HepG2 (cell line): ENCODE measurements around the gene INSR. TPM values are rescaled to one million over a fixed set of nuclear protein-coding genes. Genes with fewer than 3 reads are reported as not detected.

ENCODE experiments used
- ATAC-seq: fragments of 200-7000 bp; cut with Tn5 transposase; 3 replicates; pipeline ENCODE4 v1.9.1; 2020; ENCODE audit warnings: mild to moderate bottlenecking, moderate library complexity
- BruUV-seq: library from RNA; stranded (reverse); fragments of 400-500 nt; replicated peaks from 2 replicates; lab custom pipeline; 2021; lab: Mats Ljungman, UMichigan
- CTCF ChIA-PET: fragments of 300-600 bp; formaldehyde crosslinking; extraction: SDS; loops from one replicate; lab custom pipeline; 2021; ENCODE audit warnings: low total read pairs, inconsistent platforms, low intra/inter-chr PET ratio; lab: Yijun Ruan, JAX
- POLR2A ChIA-PET: fragments of 350-600 bp; sonication (Branson Sonifier 250); formaldehyde crosslinking; loops from one replicate; lab custom pipeline; 2020; ENCODE audit warnings: antibody characterized with exemption, inconsistent platforms; lab: Yijun Ruan, JAX
- DNase-seq: peaks from one replicate; pipeline ENCODE4 v3.0.0-alpha.2; 2015; ENCODE audit warnings: low spot score
- FAIRE-seq: peaks from 3 replicates; lab custom pipeline; 2011; peaks lifted over from hg19 to GRCh38; lab: Jason Lieb, UNC
- H2AFZ ChIP-seq: one replicate; pipeline ENCODE4 v1.6.1; 2011; ENCODE audit warnings: low read length, inconsistent platforms
- H3K27ac ChIP-seq: fragments of 300-600 bp; 3 replicates; pipeline ENCODE4 v1.8.0; 2011; ENCODE audit warnings: mixed run types, mild to moderate bottlenecking, mixed read lengths, low read length, inconsistent platforms; ENCODE audit not compliant: insufficient read depth; ENCODE audit errors: extremely low read length
- H3K27me3 ChIP-seq, 2 experiments: fragments of 200-600 bp in 1 of 2; 2 replicates in 1 of 2; 3 replicates in 1 of 2; pipeline versions ENCODE4 v1.6.0 to v1.8.0; 2011; ENCODE audit warnings: low read length in 2 of 2, mild to moderate bottlenecking in 2 of 2, moderate library complexity in 2 of 2, inconsistent platforms in 1 of 2; ENCODE audit not compliant: insufficient read depth in 2 of 2, control insufficient read depth in 1 of 2
- H3K36me3 ChIP-seq, 2 experiments: fragments of 200-600 bp in 1 of 2; replicated peaks in 1 of 2; 2 replicates in 1 of 2; 3 replicates in 1 of 2; pipeline versions ENCODE4 v1.5.1 to v1.8.0; 2011; ENCODE audit warnings: low read length in 2 of 2, inconsistent platforms in 1 of 2; ENCODE audit not compliant: insufficient read depth in 2 of 2, control insufficient read depth in 1 of 2
- H3K4me1 ChIP-seq: 2 replicates; pipeline ENCODE4 v1.5.1; 2012; ENCODE audit warnings: low read length, inconsistent platforms; ENCODE audit not compliant: insufficient read depth
- H3K4me2 ChIP-seq: 2 replicates; pipeline ENCODE4 v1.6.0; 2011; ENCODE audit warnings: low read depth, low read length, inconsistent platforms
- H3K4me3 ChIP-seq, 3 experiments: fragments of 200-600 bp in 1 of 3; sonication (generic), shearing (Covaris generic) in 1 of 3; replicated peaks in 1 of 3; 2 replicates each; pipeline ENCODE4 v1.5.1; 2011 to 2016; ENCODE audit warnings: low read length in 3 of 3, inconsistent platforms in 2 of 3, low read depth in 2 of 3, mild to moderate bottlenecking in 2 of 3, control low read depth in 1 of 3, mixed read lengths in 1 of 3; ENCODE audit not compliant: insufficient read depth in 1 of 3
- H3K79me2 ChIP-seq: one replicate; pipeline ENCODE4 v1.6.1; 2011; ENCODE audit warnings: low read length, inconsistent platforms; ENCODE audit not compliant: insufficient read depth
- H3K9ac ChIP-seq: 2 replicates; pipeline ENCODE4 v1.6.0; 2011; ENCODE audit warnings: mild to moderate bottlenecking, low read depth, low read length, inconsistent platforms; ENCODE audit not compliant: insufficient read depth
- H3K9me3 ChIP-seq: 2 replicates; pipeline ENCODE4 v1.5.1; 2012; ENCODE audit warnings: mild to moderate bottlenecking, low read length
- H4K20me1 ChIP-seq: 2 replicates; pipeline ENCODE4 v1.6.0; 2011; ENCODE audit warnings: inconsistent platforms, mild to moderate bottlenecking, low read length, moderate library complexity; ENCODE audit not compliant: insufficient read depth
- CHD4 ChIP-seq: fragments of 200-600 bp; sonication (generic); IDR thresholded peaks from 2 replicates; pipeline ENCODE4 v1.7.0; 2017; ENCODE audit warnings: mild to moderate bottlenecking, low read length, borderline replicate concordance
- EED ChIP-seq: sonication (generic); formaldehyde crosslinking; IDR thresholded peaks from 2 replicates; pipeline ENCODE4 v1.5.0; 2020; ENCODE audit warnings: mild to moderate bottlenecking, missing genetic modification reagents
- FOSL1 ChIP-seq: sonication (generic); formaldehyde crosslinking; IDR thresholded peaks from 2 replicates; pipeline ENCODE4 v1.9.0; 2021; ENCODE audit warnings: missing genetic modification reagents, borderline replicate concordance
- HMG20B ChIP-seq: conservative IDR thresholded peaks from 2 replicates; pipeline ENCODE4 v1.6.1; 2016; ENCODE audit warnings: missing genetic modification reagents, missing compliant biosample characterization
- MEF2D ChIP-seq: sonication (generic); formaldehyde crosslinking; IDR thresholded peaks from 2 replicates; pipeline ENCODE4 v1.5.1; 2020; ENCODE audit warnings: mild to moderate bottlenecking, missing genetic modification reagents
- RBAK ChIP-seq: sonication (generic); formaldehyde crosslinking; IDR thresholded peaks from 2 replicates; pipeline ENCODE4 v1.5.1; 2020; ENCODE audit warnings: mild to moderate bottlenecking, missing genetic modification reagents
- SP5 ChIP-seq: IDR thresholded peaks from 2 replicates; pipeline ENCODE4 v1.6.1; 2016; ENCODE audit warnings: low read depth, borderline replicate concordance
- SSRP1 ChIP-seq: IDR thresholded peaks from 2 replicates; pipeline ENCODE4 v1.6.1; 2016; ENCODE audit warnings: control low read depth
- TP53 ChIP-seq: sonication (generic); formaldehyde crosslinking; conservative IDR thresholded peaks from 2 replicates; pipeline ENCODE4 v1.4.0; 2020; ENCODE audit warnings: missing genetic modification reagents
- ZBTB21 ChIP-seq: sonication (generic); formaldehyde crosslinking; IDR thresholded peaks from 2 replicates; pipeline ENCODE4 v1.4.0; 2020; ENCODE audit warnings: missing genetic modification reagents
- ZMYM3 ChIP-seq: sonication (generic); formaldehyde crosslinking; IDR thresholded peaks from 2 replicates; pipeline ENCODE4 v1.5.1; 2020; ENCODE audit warnings: mild to moderate bottlenecking, missing genetic modification reagents
- ZNF180 ChIP-seq: sonication (generic); formaldehyde crosslinking; IDR thresholded peaks from 2 replicates; pipeline ENCODE4 v1.4.0; 2020; ENCODE audit warnings: low read depth, missing genetic modification reagents, borderline replicate concordance
- ZNF225 ChIP-seq: sonication (generic); formaldehyde crosslinking; IDR thresholded peaks from 2 replicates; pipeline ENCODE4 v1.4.0; 2020; ENCODE audit warnings: mild to moderate bottlenecking, missing genetic modification reagents
- ZNF431 ChIP-seq: sonication (generic); formaldehyde crosslinking; IDR thresholded peaks from 2 replicates; pipeline ENCODE4 v1.9.0; 2022; ENCODE audit warnings: missing genetic modification reagents, low read depth, mild to moderate bottlenecking, borderline replicate concordance
- ZNF441 ChIP-seq: sonication (generic); formaldehyde crosslinking; IDR thresholded peaks from 2 replicates; pipeline ENCODE4 v1.7.0; 2021; ENCODE audit warnings: missing genetic modification reagents, borderline replicate concordance
- ZNF674 ChIP-seq: sonication (generic); formaldehyde crosslinking; IDR thresholded peaks from 2 replicates; pipeline ENCODE4 v1.5.0; 2020; ENCODE audit warnings: low read depth, mild to moderate bottlenecking, missing genetic modification reagents
- ZNF703 ChIP-seq: sonication (generic); formaldehyde crosslinking; IDR thresholded peaks from 2 replicates; pipeline ENCODE4 v1.5.1; 2020; ENCODE audit warnings: missing genetic modification reagents, mild to moderate bottlenecking, moderate library complexity, borderline replicate concordance
- WGBS: methylation state at CpG from one replicate; pipeline ENCODE4 v1.1.6; 2017; ENCODE audit warnings: low lambda C conversion rate; 5-methylcytosine and 5-hydroxymethylcytosine counted together
- in situ Hi-C: cut with HindIII; loops from 2 replicates; pipeline ENCODE4 v1.10.0; 2017; ENCODE audit warnings: low pct_unique_long_range_greater_than_20kb; ENCODE audit not compliant: extremely low pct_ligation_motif_present
- intact Hi-C: fragments of 100-400 bp; cut with micrococcal nuclease; formaldehyde crosslinking; loops from one replicate; pipeline ENCODE4 v1.10.0; 2022; ENCODE audit not compliant: unreplicated experiment
- polyA plus RNA-seq, 8 experiments: library from polyadenylated mRNA; depleted of rRNA in 3 of 8; stranded (reverse) in 7 of 8; unstranded in 1 of 8; fragments of >200 nt; fragmentation: Illumina TruSeq in 4 of 8; extraction: Trizol in 4 of 8; gene quantifications; 2 replicates each; pipeline versions ENCODE4 v1.2.1 to v1.2.3, GENCODE V29; 2011 to 2016; ENCODE audit warnings: low read depth in 4 of 8, missing spikeins in 1 of 8, mixed read lengths in 1 of 8; ENCODE audit not compliant: insufficient read depth in 1 of 8
- total RNA-seq, 5 experiments: library from RNA; depleted of rRNA; stranded (reverse); fragments of >200 nt; fragmentation: Illumina TruSeq; extraction: Trizol; gene quantifications; 2 replicates each; pipeline ENCODE4 v1.2.3, GENCODE V29; 2016; ENCODE audit warnings: low read depth in 1 of 5
- TF ChIP-seq, protein P1 (sequence below): IDR thresholded peaks from 2 replicates; pipeline ENCODE4 v1.6.1; 2016; ENCODE audit warnings: missing compliant biosample characterization, missing genetic modification reagents, borderline replicate concordance
- TF ChIP-seq, protein P2 (sequence below): sonication (generic); formaldehyde crosslinking; IDR thresholded peaks from 2 replicates; pipeline ENCODE4 v1.4.0; 2020; ENCODE audit warnings: mild to moderate bottlenecking, missing genetic modification reagents

INSR gene
- total and polyA plus RNA-seq, 2 of the 13 experiments (the other 11 are each of a cell fraction or from before 2014, with no cell fraction given) = 24.2 to 29.8 TPM

DNA sequence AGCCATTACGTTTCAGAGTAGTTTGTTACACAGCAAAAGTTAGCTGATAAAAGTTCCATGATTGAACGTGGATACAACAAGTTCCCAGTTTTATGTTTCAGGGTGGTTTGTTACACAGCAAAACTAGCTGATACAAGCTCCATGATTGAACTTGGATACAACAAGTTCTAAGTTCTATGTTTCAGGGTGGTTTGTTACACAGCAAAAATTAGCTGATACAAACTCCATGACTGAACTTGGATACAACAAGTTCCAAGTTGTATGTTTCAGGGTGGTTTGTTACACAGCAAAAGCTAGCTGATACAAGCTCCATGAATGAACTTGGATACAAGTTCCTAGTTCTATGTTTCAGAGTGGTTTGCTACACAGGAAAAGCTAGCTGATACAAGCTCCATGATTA lies 47.6 kb downstream of the INSR start:
- H3K27me3 ChIP-seq = no peaks in the 10 kb centered on the region
- peaks cover 9% of the 10 kb centered on the region; the same call in 1 of the 2 replicates for H3K9me3 ChIP-seq
- no peak for DNase-seq
- no peak for ATAC-seq
- H3K4me2 ChIP-seq = no peak overlapping the region
- 100% methylated on average over 2 of the region's 2 CpGs for WGBS
- no peak for FAIRE-seq
- H3K36me3 ChIP-seq = peaks cover 3 to 10% of the 10 kb centered on the region in 2 experiments; a peak in 2 of 5 replicates
- POLR2A ChIA-PET = no interaction called here
- H3K4me3 ChIP-seq = no peak overlapping the region
- H3K9ac ChIP-seq = no peak overlapping the region
- no TSS peak for BruUV-seq
- H4K20me1 ChIP-seq = peaks cover 12% of the 10 kb centered on the region
- H3K79me2 ChIP-seq = peaks cover 53% of the 10 kb centered on the region
- H2AFZ ChIP-seq = no peak overlapping the region
- intact Hi-C loops = no loop called here
- CTCF ChIA-PET = no interaction called here
- H3K27ac ChIP-seq = no peak overlapping the region
- H3K4me1 ChIP-seq = no peaks in the 10 kb centered on the region
- TF ChIP-seq, protein P1, sequence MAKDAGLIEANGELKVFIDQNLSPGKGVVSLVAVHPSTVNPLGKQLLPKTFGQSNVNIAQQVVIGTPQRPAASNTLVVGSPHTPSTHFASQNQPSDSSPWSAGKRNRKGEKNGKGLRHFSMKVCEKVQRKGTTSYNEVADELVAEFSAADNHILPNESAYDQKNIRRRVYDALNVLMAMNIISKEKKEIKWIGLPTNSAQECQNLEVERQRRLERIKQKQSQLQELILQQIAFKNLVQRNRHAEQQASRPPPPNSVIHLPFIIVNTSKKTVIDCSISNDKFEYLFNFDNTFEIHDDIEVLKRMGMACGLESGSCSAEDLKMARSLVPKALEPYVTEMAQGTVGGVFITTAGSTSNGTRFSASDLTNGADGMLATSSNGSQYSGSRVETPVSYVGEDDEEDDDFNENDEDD (CRISPR knock-in tag) = no peak
- TF ChIP-seq ZNF441 (CRISPR knock-in tag) = no peak
- TF ChIP-seq, protein P2, sequence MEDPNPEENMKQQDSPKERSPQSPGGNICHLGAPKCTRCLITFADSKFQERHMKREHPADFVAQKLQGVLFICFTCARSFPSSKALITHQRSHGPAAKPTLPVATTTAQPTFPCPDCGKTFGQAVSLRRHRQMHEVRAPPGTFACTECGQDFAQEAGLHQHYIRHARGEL (CRISPR knock-in tag) = no peak
- TF ChIP-seq ZNF703 (CRISPR knock-in tag) = no peak
- TF ChIP-seq EED = no peak
- no peak for TF ChIP-seq SSRP1 (CRISPR knock-in tag)
- TF ChIP-seq ZNF180 = no peak
- TF ChIP-seq SP5 (CRISPR knock-in tag) = no peak
- no peak for TF ChIP-seq MEF2D (CRISPR knock-in tag)
- no peak for TF ChIP-seq HMG20B (CRISPR knock-in tag)
- TF ChIP-seq ZNF674 (CRISPR knock-in tag) = no peak
- no peak for TF ChIP-seq TP53 (CRISPR knock-in tag)
- no peak for TF ChIP-seq FOSL1
- TF ChIP-seq RBAK (CRISPR knock-in tag) = peak; percentile 99
- TF ChIP-seq ZMYM3 (CRISPR knock-in tag) = 0 out of 2 replicates have a peak, but pooled peaks have one; percentile 12
- peak; percentile 87 for TF ChIP-seq CHD4
- TF ChIP-seq ZBTB21 (CRISPR knock-in tag) = no peak
- TF ChIP-seq ZNF431 (CRISPR knock-in tag) = no peak
- TF ChIP-seq ZNF225 (CRISPR knock-in tag) = no peak
- in situ Hi-C loops = no loop called here
